PC-3 (cell line): Measurements from ENCODE around the gene XNDC1N.
A peak's percentile ranks its signal among the peaks of the same experiment; 100 is the strongest.

Source experiments
- CTCF ChIP-seq: fragments of 300-600 bp; sonication (generic); conservative IDR thresholded peaks from 2 replicates; pipeline ENCODE4 v1.5.1; 2017; ENCODE audit warnings: antibody characterized with exemption, low read depth, mild to moderate bottlenecking, low read length
- EZH2 ChIP-seq: fragments of 300-600 bp; sonication (generic); IDR thresholded peaks from one replicate; pipeline ENCODE4 v1.6.1; 2017; ENCODE audit warnings: antibody characterized with exemption, mild to moderate bottlenecking, low read length; ENCODE audit not compliant: unreplicated experiment
- EZH2phosphoT487 ChIP-seq: fragments of 300-600 bp; sonication (generic); IDR thresholded peaks from 2 replicates; pipeline ENCODE4 v1.6.1; 2018; ENCODE audit warnings: mild to moderate bottlenecking, antibody characterized with exemption, low read length, borderline replicate concordance

- TF ChIP-seq CTCF (peak; percentile 89), EZH2phosphoT487 (no peak), EZH2 (no peak)
These were observed 49.5 kb upstream of the XNDC1N start for GRCh38 chr11:71977743-71978418.
